ENCODE data around the gene ATRAID. TPM values are rescaled to one million over a fixed set of nuclear protein-coding genes. Genes with fewer than 3 reads are reported as not detected.

Gene ATRAID
- total and polyA plus RNA-seq, 8 donors, result 67.4 to 532 (median 121) TPM

- H3K4me3 ChIP-seq, result no peak overlapping the region
- H3K27ac ChIP-seq, result no peak overlapping the region
- no peaks in the 10 kb centered on the region for H3K9me3 ChIP-seq
- peaks cover 10 to 55% (median 37%) of the 10 kb centered on the region in 4 donors for H3K4me1 ChIP-seq
- no peaks in the 10 kb centered on the region for H3K27me3 ChIP-seq
- DNase-seq, result no peak
- intact Hi-C loops (cut with DNase I; ENCODE audit: low total_unique reads), result no loop called here
- TF ChIP-seq POLR2A (IDR thresholded peaks at IDR 0.05), result no peak
- TF ChIP-seq EP300 (IDR thresholded peaks at IDR 0.05), result no peak
- TF ChIP-seq, protein P1, sequence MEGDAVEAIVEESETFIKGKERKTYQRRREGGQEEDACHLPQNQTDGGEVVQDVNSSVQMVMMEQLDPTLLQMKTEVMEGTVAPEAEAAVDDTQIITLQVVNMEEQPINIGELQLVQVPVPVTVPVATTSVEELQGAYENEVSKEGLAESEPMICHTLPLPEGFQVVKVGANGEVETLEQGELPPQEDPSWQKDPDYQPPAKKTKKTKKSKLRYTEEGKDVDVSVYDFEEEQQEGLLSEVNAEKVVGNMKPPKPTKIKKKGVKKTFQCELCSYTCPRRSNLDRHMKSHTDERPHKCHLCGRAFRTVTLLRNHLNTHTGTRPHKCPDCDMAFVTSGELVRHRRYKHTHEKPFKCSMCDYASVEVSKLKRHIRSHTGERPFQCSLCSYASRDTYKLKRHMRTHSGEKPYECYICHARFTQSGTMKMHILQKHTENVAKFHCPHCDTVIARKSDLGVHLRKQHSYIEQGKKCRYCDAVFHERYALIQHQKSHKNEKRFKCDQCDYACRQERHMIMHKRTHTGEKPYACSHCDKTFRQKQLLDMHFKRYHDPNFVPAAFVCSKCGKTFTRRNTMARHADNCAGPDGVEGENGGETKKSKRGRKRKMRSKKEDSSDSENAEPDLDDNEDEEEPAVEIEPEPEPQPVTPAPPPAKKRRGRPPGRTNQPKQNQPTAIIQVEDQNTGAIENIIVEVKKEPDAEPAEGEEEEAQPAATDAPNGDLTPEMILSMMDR (IDR thresholded peaks at IDR 0.05), result no peak
- no peak for TF ChIP-seq POLR2AphosphoS5 (IDR thresholded peaks at IDR 0.05)
- 92 to 99% (median 95%) methylated on average over 3 of the region's 3 CpGs for WGBS, 5 donors
- H3K36me3 ChIP-seq, result peaks cover 0 to 20% (median 10%) of the 10 kb centered on the region in 4 donors
Measured at GRCh38 chr2:27214941-27215340, 3.1 kb downstream of the ATRAID start.

- no peak for DNase-seq
Measured at GRCh38 chr2:27216416-27217137, 4.7 kb downstream of the ATRAID start.

DNA sequence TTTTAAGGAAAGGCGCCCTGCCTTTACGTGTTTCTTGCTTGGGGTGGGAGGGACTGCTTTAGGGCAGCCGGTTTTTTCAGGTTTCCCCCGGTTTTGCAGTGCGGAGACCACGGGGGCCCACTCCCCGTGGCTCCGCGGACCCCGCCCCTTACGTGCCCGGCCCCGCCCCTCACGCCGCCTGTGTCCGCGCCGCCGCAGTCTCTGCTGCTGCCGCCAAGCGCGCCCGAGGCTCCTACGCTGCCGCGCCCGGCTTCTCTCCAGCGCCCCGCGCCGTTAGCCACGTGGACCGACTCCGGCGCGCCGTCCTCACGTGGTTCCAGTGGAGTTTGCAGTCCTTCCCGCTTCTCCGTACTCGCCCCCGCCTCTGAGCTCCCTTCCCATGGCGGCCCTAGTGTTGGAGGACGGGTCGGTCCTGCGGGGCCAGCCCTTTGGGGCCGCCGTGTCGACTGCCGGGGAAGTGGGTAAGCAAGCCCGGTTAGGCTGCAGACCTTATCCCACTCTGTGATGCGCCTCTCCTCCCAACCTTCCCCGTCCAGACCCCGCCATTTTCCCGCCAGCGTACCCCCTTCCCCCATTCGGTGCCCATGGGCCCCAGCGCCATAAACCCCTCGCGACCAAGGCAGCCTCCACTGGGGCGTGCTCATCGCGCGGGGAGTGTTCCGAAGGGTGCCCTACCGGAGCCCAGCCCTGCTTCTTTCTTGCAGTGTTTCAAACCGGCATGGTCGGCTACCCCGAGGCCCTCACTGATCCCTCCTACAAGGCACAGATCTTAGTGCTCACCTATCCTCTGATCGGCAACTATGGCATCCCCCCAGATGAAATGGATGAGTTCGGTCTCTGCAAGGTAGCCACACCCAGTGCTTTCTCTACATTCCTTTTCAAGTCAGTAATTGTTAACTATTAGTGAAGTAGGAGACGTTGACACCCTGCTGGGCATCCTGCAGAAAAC is 5.6 kb downstream of the ATRAID start, which contains the start of gene CAD:
Gene CAD, plus strand, starts transcription at position 197 of the 949 bp plus-strand sequence. Its CDS starts 183 bp downstream, at position 380.
- intact Hi-C loops (cut with DNase I; ENCODE audit: low total_unique reads), result no loop called here
- Histone ChIP-seq H3K36me3 (peaks cover 8 to 41% (median 31%) of the 10 kb centered on the region in 4 donors), H3K27me3 (no peaks in the 10 kb centered on the region), H3K9me3 (no peaks in the 10 kb centered on the region), H3K4me1 (peaks cover 10 to 39% (median 28%) of the 10 kb centered on the region in 4 donors), H3K4me3 (peak within 1 kb of the TSS; percentile 51 to 87 (median 66)), H3K27ac (peak within 1 kb of the TSS in 4 of 5 donors; percentile 46 to 84 (median 72))
- WGBS, 5 donors, result 0 to 2% (median 1%) methylated on average over 44 to 72 of the region's 72 CpGs
- peak; percentile 86 to 96 for DNase-seq
- TF ChIP-seq EP300 (IDR thresholded peaks at IDR 0.05) (no peak), POLR2AphosphoS5 (IDR thresholded peaks at IDR 0.05) (peak in 2 of 3 donors; percentile 53 to 90)
- TF ChIP-seq, protein P1 (IDR thresholded peaks at IDR 0.05), result peak in 3 of 7 experiments; percentile 14 to 48 (median 17)

More at GRCh38 chr2:27216416-27217137, 4.7 kb downstream of the ATRAID start:
- Histone ChIP-seq H3K4me1 (peaks cover 10 to 39% (median 29%) of the 10 kb centered on the region in 4 donors), H3K27ac (peak overlapping the region in 4 of 5 donors; percentile 46 to 84 (median 72)), H3K36me3 (peaks cover 0 to 32% (median 23%) of the 10 kb centered on the region in 4 donors), H3K4me3 (peak overlapping the region; percentile 51 to 87 (median 66)), H3K27me3 (no peaks in the 10 kb centered on the region), H3K9me3 (no peaks in the 10 kb centered on the region)
- TF ChIP-seq POLR2AphosphoS5 (IDR thresholded peaks at IDR 0.05) (no peak), EP300 (IDR thresholded peaks at IDR 0.05) (no peak), POLR2A (IDR thresholded peaks at IDR 0.05) (no peak)
- TF ChIP-seq, protein P1 (IDR thresholded peaks at IDR 0.05), result no peak
- 78 to 83% (median 80%) methylated on average over 13 of the region's 13 CpGs for WGBS, 5 donors
- intact Hi-C loops (cut with DNase I; ENCODE audit: low total_unique reads), result no loop called here

DNA sequence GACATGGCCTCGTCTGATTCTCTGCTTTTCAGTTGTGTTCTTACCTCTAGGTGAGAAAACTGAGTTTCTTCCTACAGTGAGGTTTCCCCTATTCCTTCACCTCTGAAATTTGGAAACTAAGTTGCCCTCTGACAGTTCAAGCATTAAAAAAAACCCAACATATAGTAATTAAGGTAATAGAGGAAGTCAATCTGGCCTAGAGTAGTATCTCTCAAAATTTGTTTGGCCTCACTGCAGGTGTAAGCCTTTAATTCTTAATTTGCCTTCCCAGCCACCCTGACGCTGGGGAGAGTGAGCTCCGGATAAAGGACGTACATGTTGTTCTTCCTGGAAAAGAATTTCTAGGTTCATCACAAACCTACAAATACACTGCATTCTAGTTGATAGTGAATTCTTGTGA is 6.8 kb downstream of the ATRAID start:
- DNase-seq, result no peak
- H3K27ac ChIP-seq, result no peak overlapping the region
- no peak overlapping the region for H3K4me3 ChIP-seq
- H3K9me3 ChIP-seq, result no peaks in the 10 kb centered on the region
- H3K36me3 ChIP-seq, result peaks cover 16 to 53% (median 43%) of the 10 kb centered on the region in 4 donors
- no peaks in the 10 kb centered on the region for H3K27me3 ChIP-seq
- peaks cover 1 to 30% (median 18%) of the 10 kb centered on the region in 4 donors for H3K4me1 ChIP-seq
- TF ChIP-seq, protein P1 (IDR thresholded peaks at IDR 0.05), result no peak
- TF ChIP-seq POLR2AphosphoS5 (IDR thresholded peaks at IDR 0.05) (no peak), POLR2A (IDR thresholded peaks at IDR 0.05) (no peak), EP300 (IDR thresholded peaks at IDR 0.05) (no peak)
- 78 to 87% (median 81%) methylated on average over 4 of the region's 4 CpGs for WGBS, 5 donors
- intact Hi-C loops (cut with DNase I; ENCODE audit: low total_unique reads), result no loop called here

Measured in stomach (tissue), 9 donors.